Middle frontal gyrus (tissue), 1 donor: ENCODE results near the gene GNAO1.

Source experiments
- DNase-seq: peaks from one replicate; pipeline ENCODE4 v3.0.0-alpha.2; 2015; ENCODE audit warnings: low spot score; ENCODE audit errors: extremely low spot score

Gene GNAO1

GRCh38 chr16:56332464-56333079 lies 141.3 kb downstream of the GNAO1 start:
- no peak for DNase-seq

- no peak for DNase-seq
These were observed 143.5 kb downstream of the GNAO1 start for GRCh38 chr16:56334761-56335160.

GRCh38 chr16:56336071-56336688 lies 144.9 kb downstream of the GNAO1 start:
- no peak for DNase-seq

- DNase-seq, result no peak
These were observed 145.4 kb downstream of the GNAO1 start for GRCh38 chr16:56336711-56337110.

- DNase-seq, result no peak
These were observed 146.0 kb downstream of the GNAO1 start for GRCh38 chr16:56337131-56337857.

GRCh38 chr16:56337858-56338325 lies 146.6 kb downstream of the GNAO1 start:
- no peak for DNase-seq

- DNase-seq, result no peak
These were observed 147.5 kb downstream of the GNAO1 start for GRCh38 chr16:56338566-56339318.

GRCh38 chr16:56339431-56340195 lies 148.3 kb downstream of the GNAO1 start:
- DNase-seq, result no peak

GRCh38 chr16:56340416-56340815 lies 149.1 kb downstream of the GNAO1 start:
- no peak for DNase-seq

- no peak for DNase-seq
These were observed 149.6 kb downstream of the GNAO1 start for GRCh38 chr16:56340864-56341365.

- DNase-seq, result no peak
These were observed 150.5 kb downstream of the GNAO1 start for GRCh38 chr16:56341656-56342399.

GRCh38 chr16:56343661-56344517 lies 152.6 kb downstream of the GNAO1 start:
- no peak for DNase-seq

- DNase-seq, result no peak
These were observed 153.5 kb downstream of the GNAO1 start for GRCh38 chr16:56344518-56345405.

GRCh38 chr16:56345406-56346050 lies 154.2 kb downstream of the GNAO1 start:
- DNase-seq, result no peak

GRCh38 chr16:56346131-56346890 lies 155.0 kb downstream of the GNAO1 start:
- no peak for DNase-seq

GRCh38 chr16:56347166-56347565 lies 155.9 kb downstream of the GNAO1 start:
- no peak for DNase-seq

GRCh38 chr16:56347670-56348069 lies 156.4 kb downstream of the GNAO1 start:
- DNase-seq, result no peak
